HL-60/S4 treated with retinoic acid at 250 ng/mL for 4 days and 3 days (cell line): Measurements from ENCODE around the gene ZNF580.

Source experiments
- in situ Hi-C: fragments of 300-500 bp; cut with MboI; formaldehyde crosslinking; loops from 2 replicates; pipeline ENCODE4 v1.7.0; 2022; ENCODE audit warnings: low sequenced_read_pairs

Gene ZNF580, protein sequence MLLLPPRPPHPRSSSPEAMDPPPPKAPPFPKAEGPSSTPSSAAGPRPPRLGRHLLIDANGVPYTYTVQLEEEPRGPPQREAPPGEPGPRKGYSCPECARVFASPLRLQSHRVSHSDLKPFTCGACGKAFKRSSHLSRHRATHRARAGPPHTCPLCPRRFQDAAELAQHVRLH

GRCh38 chr19:55640577-55641425 is at the start of gene ZNF580:
ZNF580 (plus strand) TSS chr19:55641002; CDS start chr19:55642509, 1,507 bp downstream.
- in situ Hi-C loops = no loop called here

DNA sequence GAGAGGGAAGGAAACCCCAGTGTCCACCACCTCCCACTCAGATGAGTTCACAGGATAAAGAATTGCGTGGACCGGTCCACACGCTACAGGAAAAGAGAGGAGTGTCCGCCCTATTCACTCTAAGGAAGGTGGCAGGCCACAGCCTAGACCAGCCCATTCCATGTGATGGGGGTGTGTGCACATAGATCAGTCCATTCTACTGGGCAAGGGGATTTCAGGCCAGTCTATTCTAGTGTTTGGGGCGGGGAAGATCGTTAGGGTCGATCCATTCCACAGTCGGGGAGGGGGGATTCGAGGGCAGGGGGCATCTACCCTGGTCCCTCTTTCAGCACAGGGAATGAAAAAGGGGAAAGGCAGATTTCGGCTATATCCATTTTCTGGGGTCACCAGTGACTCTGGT is 49.2 kb upstream of the ZNF580 start:
- in situ Hi-C loops = no loop called here

DNA sequence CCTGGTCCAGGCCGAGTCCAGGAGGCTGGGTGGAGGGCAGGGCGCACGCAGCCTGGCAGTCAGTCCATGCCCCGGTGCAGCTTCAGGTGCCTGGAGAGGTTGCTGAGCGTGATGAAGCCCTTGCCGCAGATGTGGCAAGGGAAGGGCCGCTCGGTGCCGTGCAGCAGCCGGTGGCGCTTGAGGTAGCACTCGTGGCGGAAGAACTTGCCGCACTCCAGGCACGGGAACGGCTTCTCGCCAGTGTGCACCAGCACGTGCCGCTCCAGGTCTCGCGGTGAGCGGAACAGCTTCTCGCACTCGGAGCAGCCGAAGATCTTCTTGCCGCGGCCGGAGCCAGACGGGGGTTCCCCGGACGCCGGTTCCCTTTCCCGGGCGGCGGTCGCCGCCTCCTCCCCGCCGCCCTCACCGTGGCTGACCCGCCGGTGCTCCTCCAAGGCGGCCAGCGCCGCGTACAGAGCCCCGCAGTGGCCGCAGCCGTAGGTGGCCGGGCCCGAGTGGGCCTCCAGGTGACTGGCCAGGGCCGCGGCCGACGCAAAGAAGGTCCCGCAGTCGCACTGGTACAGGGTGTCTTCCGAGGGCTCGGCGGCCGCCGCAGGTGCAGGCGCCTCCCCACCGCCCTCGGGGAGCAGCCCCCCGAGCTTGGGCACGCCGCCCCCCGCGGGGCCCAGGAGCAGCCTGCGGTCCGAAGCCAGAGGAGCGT is 48.3 kb upstream of the ZNF580 start:
- in situ Hi-C loops = no loop called here

DNA sequence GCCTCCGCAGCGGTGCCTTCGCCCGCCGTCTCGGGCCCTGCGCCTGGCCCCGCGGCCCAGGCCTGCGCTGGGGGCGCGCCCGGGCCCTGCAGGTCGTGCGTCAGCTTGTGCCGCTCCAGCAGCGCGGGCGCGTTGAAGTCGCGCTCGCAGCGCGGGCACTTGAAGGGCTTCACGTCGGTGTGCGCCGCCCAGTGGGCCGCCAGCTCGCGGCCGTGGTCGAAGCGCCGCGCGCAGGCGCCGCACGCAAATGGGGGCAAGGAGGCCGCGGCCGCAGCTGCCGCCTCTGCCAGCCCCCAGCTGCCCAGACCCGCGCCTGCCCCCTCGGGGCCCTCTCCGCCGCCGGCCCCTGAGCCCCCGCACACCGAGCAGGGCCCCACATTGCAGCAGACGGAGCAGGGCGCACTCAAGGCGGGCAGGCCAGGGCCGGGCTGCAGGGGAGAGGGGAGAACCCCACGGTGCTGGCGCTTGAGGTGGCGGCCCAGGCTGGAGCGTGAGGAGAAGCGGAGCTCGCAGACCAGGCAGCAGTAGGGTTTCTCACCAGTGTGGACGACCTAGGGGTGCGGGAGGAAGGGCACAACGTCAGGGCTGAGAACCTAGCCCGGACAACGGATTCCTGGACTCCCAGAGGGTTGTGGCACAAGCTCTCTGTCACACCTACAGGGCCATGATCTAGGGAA is 47.6 kb upstream of the ZNF580 start:
- in situ Hi-C loops = no loop called here

DNA sequence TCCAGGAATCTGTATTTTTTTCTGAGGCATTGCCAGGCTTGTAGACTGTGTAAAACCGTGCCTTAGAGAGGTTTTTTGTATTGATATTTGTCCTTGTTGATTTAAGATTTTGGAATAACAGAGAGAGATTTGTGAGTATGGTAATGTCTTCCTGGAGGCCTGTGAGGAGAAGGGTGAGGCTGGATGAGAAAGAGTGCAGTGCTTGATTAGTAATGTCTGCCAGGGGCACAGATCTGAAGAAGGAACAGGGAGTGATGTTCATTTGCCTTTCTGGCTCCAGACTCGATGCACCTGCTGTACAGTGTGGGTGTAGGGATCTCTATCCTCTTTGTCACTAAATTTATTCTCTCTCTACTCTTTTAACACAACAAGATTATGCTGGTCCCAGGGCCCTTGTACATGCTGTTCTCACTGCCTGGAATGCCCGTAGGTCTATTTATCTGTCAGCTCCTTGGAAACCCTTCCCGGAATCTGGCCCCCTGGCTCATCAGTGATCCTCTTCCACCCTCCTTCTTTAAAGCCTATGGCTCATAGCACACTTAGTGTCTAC is 45.7 kb upstream of the ZNF580 start:
- in situ Hi-C loops = no loop called here

GRCh38 chr19:55596304-55596703 is 44.5 kb upstream of the ZNF580 start:
- in situ Hi-C loops = no loop called here

- in situ Hi-C loops = no loop called here
Observed at GRCh38 chr19:55597501-55597921, 43.3 kb upstream of the ZNF580 start.

DNA sequence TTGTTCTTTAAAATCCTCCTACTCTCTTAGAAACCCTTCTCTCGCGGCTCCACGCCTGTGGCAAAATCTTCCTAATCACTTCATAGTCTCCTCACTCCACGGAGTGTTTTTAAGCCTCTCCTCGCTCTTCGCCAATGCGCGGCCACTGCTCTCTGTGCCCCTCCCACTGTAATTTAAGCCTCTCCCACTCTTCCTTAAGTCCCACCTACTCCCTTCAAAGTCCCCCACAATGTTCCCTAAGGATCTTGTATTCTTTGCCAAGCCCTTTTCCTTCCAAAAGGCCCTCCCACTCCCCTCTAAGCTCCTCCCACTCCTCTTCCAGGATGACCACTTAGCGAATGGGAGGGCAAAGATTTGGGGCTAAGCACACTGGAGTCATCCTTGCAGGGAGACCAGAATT is 42.8 kb upstream of the ZNF580 start:
- in situ Hi-C loops = no loop called here

DNA sequence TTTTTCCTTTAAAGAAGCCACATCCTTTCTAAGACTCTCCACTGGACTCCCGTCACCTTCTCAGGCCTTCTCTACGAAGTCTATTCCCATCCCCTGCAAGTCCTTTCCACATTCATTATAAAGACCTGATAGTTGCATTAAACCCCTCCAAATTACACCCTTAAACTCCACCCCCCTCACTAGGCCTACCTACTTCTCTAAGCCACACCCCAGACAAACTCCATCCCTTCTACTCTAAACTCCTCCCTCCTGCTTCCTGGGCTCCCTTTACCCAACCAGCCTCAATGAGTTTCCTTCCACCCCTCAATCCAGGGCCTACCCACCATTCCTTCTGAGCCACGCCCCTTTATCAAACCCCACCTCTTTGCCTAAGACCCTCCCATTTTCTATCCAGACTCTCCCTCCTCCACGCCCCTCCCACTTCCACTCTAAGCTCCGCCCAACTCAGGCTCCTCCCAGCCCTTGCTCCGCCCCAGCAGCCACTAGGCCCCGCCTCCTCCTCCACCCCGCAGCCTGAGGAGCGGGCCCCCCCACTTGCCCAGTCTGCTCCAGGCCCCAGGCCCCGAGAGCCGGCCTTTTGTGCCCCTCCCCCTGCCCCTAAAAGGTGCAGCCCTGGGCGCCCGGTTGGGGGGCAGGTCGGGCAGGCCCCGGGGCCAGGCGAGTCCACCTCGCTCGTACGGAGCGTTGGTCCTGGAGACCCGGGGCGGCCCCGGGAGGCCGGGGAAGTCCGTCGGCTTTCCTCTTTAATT is 41.9 kb upstream of the ZNF580 start:
- in situ Hi-C loops = no loop called here

DNA sequence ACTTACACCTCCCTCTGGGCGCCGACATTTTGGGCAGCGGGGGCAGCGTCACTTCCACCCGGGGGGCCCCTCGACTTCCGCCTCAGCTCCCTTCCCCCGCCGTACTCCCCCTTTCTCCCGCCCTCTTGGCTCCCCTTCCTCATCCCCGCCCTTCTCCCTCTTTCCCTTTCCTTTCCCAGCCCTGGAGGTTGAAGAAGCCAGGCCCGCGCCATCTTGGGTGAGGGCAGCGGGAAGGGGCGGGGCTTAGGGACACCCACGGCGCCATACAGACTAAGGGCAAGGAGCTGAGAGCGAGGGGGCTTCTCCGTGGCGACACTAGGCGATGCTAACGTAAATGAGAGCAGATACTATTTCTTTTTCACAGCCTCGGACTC is 41.3 kb upstream of the ZNF580 start, which contains the start of gene FIZ1:
TSS of gene FIZ1 (minus strand) at position 50 of the 374 bp plus-strand sequence. CDS start 1,652 bp downstream, outside the sequence.
- in situ Hi-C loops = no loop called here

- in situ Hi-C loops = no loop called here
Observed at GRCh38 chr19:55599842-55600661, 40.8 kb upstream of the ZNF580 start, which contains the start of gene ZNF524. ZNF524 (plus strand) TSS chr19:55600288; CDS start chr19:55602113, 1,825 bp downstream.

- in situ Hi-C loops = no loop called here
Observed at GRCh38 chr19:55600662-55601028, 40.2 kb upstream of the ZNF580 start.

- in situ Hi-C loops = no loop called here
Observed at GRCh38 chr19:55601084-55601483, 39.7 kb upstream of the ZNF580 start.

DNA sequence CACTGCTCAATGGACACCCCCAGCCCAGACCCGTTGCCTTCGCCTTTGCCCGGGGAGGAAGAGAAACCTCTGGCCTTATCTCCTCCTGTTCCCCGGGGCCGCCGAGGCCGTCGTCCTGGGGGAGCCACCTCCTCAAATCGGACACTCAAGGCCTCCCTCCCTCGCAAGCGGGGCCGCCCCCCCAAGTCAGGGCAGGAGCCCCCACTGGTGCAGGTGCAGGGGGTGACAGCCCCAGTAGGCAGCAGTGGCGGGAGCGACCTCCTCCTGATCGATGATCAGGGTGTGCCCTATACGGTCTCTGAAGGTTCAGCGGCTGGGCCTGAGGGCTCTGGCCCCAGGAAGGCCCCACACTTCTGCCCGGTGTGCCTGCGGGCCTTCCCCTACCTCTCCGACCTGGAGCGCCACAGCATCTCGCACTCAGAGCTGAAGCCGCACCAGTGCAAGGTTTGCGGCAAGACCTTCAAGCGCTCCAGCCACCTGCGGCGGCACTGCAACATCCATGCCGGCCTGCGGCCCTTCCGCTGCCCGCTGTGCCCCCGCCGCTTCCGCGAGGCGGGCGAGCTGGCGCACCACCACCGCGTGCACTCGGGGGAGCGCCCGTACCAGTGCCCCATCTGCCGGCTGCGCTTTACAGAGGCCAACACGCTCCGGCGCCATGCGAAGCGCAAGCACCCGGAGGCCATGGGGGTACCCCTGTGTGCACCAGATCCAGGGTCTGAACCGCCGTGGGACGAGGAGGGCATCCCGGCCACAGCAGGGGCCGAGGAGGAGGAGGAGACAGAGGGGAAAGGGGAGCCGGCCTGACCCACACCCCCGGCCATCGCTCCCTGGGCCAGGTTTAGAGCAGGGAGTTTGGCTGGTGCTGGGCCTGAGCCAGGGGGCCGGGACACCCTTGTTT is 38.4 kb upstream of the ZNF580 start:
- in situ Hi-C loops = no loop called here

DNA sequence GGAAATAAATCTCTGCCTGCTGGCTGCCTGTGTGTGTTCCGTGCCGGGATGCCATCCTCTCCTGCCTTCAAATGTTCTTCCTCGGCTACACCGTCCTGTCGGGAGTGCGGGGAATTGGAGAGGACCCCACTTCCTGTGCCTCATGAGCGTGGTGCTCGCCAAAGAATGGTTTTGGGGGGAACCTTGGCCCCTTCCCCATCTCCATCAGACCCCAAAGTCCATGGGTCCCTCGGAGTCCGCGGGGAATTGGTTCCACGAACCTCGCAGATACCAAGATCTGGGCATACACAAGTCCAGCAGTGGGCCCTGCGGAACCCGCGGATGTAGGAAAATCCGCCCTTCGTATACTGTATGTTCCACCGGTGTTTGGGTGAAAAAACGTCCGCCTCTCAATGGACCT is 37.7 kb upstream of the ZNF580 start:
- in situ Hi-C loops = no loop called here

DNA sequence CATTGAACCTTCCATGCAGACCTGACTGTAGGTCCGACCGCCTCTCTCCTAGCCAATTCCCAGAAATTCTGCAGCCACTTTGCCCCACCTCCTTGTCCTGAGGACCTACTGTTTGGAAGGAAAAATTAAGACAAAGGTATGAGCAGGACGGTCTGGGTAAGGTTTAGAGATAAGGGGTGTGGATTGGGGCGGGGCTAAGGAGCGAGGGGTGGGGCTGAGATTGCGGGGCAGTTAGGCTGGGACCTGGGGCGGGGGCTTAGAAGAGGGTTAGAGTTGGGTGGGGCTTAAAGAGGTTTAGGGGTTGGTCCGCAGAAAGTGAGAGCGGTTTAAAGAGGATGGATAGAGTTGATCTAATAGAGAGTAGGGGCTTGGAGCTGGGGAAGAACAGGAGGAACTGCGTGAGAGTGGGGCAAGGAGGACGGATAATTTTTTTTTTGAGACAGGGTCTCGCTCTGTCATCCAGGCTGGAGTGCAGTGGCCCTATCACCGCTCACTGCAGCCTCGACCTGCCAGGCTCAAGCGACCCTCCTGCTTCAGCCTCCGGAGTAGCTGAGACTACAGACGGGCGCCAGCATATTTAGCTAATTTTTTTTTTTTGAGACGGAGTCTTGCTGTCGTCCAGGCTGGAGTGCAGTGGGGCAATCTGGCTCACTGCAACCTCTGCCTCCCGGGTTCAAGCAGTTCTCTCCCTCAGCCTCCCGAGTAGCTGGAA is 37.1 kb upstream of the ZNF580 start:
- in situ Hi-C loops = no loop called here

- in situ Hi-C loops = no loop called here
Observed at GRCh38 chr19:55605207-55605636, 35.6 kb upstream of the ZNF580 start.
